ENCODE measurements around the gene CDHR1.
"Not testable (repeated sequence)": the region's sequence is repeated elsewhere in the genome, so short reads cannot be mapped to it uniquely, and the experiment has no call there.

CDHR1 gene

DNA sequence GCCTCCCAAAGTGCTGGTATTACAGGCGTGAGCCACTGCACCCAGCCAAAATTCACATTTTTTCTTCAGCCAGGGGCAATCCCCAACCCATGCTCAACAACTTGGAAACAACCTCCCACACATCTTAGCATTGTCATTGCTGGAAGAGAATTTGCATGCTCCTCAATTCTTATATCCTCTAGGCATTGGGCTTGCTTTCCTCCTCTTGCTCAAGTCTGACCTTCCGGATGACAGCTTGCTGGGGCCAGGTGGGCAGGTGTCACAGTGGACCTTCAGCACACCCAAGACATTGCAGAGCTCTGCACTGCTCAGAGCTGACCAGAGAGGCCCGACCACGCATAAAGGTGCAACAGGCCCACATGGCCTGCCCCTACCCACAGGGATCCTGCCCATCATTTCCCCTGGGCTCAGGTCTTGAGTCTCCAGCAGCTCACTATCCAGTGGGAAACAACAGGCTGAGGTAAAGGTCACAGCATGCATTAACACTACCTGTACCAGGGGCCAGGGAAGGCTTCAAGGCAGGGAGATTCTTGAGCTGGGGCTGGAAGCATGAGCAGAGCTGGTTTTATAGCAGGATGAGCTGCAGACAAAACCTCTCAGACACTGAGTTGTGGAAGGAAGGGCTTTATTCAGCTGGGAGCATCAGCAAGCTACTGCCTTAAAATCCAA is 27.6 kb upstream of the CDHR1 start:
- DNase-seq (ENCODE audit: insufficient read length, low spot score) (no peak), FAIRE-seq (no peak)
- no peak for TF ChIP-seq POLR2A (IDR thresholded peaks at IDR 0.05; ENCODE audit: low read depth, low read length)

GRCh38 chr10:84167289-84167653 is 27.1 kb upstream of the CDHR1 start:
- FAIRE-seq; DNase-seq (ENCODE audit: insufficient read length, low spot score): not testable (repeated sequence)

DNA sequence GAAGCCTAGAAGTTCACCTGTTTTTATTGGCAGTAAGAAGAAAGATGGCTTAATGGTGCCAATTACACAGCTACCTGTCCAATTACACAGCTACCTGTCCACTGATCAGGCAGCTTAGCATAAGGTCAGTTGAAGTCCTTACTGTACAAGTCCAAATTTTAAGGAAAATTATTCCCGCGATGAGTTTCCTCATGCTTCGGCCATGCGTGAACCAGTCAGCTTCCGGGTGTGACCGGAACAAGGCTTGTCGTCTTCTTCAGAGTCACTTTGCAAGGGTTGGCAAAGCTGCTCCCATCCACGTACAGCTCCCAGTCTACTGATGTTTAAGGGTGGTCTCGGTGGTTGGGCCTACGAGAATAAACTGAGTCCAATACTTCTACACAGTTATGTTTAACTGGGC is 26.0 kb upstream of the CDHR1 start:
- DNase-seq (ENCODE audit: insufficient read length, low spot score); FAIRE-seq: not testable (repeated sequence)

GRCh38 chr10:84171237-84171636 is 23.1 kb upstream of the CDHR1 start:
- not testable (repeated sequence) for DNase-seq (ENCODE audit: insufficient read length, low spot score); FAIRE-seq

- FAIRE-seq; DNase-seq (ENCODE audit: insufficient read length, low spot score): not testable (repeated sequence)
Observed at GRCh38 chr10:84171700-84172466, 22.5 kb upstream of the CDHR1 start.

DNA sequence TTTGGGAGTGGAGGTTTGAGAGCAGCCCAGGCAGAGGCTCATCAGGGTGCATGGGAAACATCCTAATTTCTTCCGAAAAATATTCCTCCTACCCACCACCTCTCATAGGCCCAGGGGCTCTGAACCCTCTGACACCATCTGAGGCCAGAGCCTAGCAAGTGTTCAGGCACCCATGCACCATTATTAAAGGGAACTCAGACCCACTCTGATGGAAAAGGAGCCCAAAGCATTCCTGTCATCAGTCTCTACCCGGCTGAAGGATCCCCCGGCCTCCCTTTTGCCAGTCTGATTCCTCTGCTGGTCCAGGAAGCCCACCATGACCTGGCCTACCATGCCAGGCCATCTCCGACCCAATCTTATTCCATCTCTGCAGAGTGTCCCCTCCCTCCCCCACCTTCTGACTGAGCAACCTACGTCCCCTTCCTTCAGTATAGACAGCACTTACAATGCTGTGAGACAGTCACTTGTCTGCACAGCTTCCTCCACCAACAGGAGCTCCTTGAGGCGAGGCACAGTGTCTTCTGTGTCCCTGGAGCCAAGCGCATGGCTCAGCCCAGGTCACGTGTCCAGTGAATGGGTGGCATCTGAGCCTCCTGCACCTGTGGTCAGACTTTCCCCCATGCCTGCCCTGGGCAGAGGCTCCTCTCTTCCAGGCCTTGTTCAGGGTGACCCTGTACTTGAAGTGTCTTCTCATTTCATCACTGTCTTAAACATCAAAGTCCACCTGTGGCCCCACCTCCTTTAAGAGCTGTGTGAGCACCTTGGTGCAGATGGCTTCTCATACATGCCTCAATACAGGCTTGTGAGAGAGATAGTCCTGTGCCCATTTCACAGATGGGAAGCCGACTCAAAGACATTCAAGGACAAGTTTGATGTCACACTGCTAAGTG is 21.6 kb upstream of the CDHR1 start:
- TF ChIP-seq POLR2A (IDR thresholded peaks at IDR 0.05; ENCODE audit: low read depth, low read length) = no peak
- FAIRE-seq (no peak), DNase-seq (ENCODE audit: insufficient read length, low spot score) (no peak)

GRCh38 chr10:84173501-84173929 is 20.8 kb upstream of the CDHR1 start, which contains the start of gene GPR15LG:
TSS of gene GPR15LG (plus strand) at chr10:84173801. CDS start at chr10:84173852, 51 bp downstream.
- no peak for FAIRE-seq
- no peak for TF ChIP-seq POLR2A (IDR thresholded peaks at IDR 0.05; ENCODE audit: low read depth, low read length)
- DNase-seq (ENCODE audit: insufficient read length, low spot score) = no peak

DNA sequence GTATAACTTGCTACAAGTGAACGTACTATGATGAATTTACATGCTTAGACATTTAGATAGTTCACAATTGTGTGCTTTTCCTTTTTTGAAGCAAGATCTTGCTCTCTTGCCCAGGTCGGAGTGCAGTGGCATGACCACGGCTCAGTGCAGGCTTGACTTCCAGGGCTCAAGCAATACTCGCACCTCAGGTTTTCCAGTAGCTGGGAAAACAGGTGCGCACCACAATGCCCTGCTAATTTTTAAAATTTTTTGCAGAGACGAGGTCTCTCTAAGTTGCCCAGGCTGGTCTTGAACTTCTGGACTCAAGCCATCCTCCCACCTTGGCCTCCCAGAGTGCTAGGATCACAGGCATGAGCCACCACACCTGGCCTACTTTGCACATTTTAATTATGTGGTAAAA is 18.9 kb upstream of the CDHR1 start:
- FAIRE-seq (no peak), DNase-seq (ENCODE audit: insufficient read length, low spot score) (no peak)
- TF ChIP-seq POLR2A (IDR thresholded peaks at IDR 0.05; ENCODE audit: low read depth, low read length) = no peak

DNA sequence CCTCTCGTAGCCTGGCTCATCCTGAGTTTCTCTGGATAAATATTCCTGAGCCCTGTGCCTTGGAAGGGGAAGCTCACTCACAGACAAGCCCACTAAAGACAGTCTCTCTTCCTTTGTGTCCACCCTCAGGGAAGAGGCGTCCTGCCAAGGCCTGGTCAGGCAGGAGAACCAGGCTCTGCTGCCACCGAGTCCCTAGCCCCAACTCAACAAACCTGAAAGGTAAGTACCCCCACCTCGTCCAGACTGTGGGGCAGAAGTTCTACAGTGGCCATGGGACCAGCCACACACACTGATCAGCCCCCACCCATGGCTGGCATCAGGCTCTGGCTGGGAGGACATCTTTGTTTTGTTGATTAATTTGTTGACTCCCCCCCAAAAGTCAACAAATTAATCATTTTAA is 18.0 kb upstream of the CDHR1 start:
- no peak for FAIRE-seq
- DNase-seq (ENCODE audit: insufficient read length, low spot score) = no peak
- no peak for TF ChIP-seq POLR2A (IDR thresholded peaks at IDR 0.05; ENCODE audit: low read depth, low read length)

DNA sequence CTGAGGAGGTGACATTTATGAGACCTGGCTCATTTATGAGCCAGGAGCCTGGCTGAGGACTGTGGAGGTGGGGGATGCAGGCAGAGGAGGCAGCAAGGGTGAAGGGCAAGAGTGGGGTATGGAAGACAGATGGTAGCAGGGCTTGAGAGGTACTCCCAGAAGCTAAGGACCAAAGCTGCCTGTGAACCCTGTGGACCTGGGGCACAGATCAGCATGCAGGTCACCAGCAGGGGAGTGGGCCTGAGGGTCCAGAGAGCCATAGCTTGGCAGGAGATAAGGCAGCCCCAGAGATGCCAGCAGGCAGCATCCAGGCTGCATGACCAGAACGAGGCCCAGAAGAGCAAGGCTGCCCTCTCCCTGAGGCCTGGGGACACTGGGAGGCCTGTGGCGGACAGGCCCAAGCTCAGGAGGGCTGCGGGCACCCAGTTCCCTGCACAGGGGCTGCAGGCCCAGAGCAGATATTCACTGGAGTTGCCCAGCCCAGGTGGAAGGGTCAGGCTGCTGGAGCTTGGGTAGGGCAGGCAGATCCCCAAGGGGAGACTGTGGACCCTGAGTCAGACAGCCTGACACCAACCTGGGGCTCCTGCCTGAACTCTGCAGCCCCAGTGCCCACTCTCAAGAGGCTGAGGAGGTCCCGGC is 17.4 kb upstream of the CDHR1 start:
- DNase-seq (ENCODE audit: insufficient read length, low spot score) (no peak), FAIRE-seq (no peak)
- TF ChIP-seq POLR2A (IDR thresholded peaks at IDR 0.05; ENCODE audit: low read depth, low read length) = no peak

- TF ChIP-seq POLR2A (IDR thresholded peaks at IDR 0.05; ENCODE audit: low read depth, low read length) = no peak
- DNase-seq (ENCODE audit: insufficient read length, low spot score) (no peak), FAIRE-seq (no peak)
Observed at GRCh38 chr10:84177541-84178141, 16.7 kb upstream of the CDHR1 start.

GRCh38 chr10:84178160-84178609 is 16.2 kb upstream of the CDHR1 start:
- FAIRE-seq = no peak
- no peak for DNase-seq (ENCODE audit: insufficient read length, low spot score)
- no peak for TF ChIP-seq POLR2A (IDR thresholded peaks at IDR 0.05; ENCODE audit: low read depth, low read length)

DNA sequence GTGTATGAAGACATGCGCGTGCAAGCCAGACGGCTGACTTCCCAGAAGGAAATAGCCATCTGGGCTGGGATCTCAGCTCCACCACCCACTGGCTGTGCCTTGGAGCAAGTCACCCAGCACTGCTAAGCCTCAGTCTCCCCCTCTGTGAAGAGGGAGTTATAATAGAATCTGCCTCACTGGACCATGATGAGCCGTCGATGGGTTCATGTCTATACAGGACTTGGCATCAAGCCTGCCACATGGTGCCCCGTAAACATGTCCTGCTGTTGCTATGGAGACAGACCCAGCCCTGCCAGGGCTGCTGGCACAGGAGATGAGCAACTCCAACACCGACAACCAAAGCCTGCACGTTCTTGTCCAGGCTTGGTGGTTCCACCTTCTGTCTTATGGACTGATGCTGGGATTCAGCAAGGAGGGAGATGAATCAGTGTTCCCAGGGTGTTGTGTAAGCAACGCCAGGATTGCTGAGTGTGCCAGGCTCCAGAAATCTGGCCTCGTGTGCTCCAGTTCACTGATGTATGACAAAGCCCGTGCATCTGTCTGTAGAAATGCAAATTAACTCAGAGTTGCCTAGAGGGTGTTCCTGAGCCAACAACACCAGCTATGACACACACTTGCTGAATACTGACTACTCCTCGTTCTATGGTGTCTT is 15.2 kb upstream of the CDHR1 start:
- DNase-seq (ENCODE audit: insufficient read length, low spot score) (no peak), FAIRE-seq (no peak)
- TF ChIP-seq POLR2A (IDR thresholded peaks at IDR 0.05; ENCODE audit: low read depth, low read length) = no peak

DNA sequence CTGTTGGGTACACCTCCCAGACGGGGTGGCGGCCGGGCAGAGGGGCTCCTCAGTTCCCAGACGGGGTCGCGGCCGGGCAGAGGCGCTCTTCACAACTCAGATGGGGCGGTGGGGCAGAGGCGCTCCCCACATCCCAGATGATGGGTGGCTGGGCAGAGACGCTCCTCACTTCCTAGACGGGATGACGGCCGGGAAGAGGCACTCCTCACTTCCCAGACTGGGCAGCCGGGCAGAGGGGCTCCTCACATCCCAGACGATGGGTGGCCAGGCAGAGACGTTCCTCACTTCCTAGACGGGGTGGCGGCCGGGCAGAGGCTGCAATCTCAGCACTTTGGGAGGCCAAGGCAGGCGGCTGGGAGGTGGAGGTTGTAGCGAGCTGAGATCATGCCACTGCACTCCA is 14.0 kb upstream of the CDHR1 start:
- not testable (repeated sequence) for FAIRE-seq; DNase-seq (ENCODE audit: insufficient read length, low spot score)

All from H54 (cell line).